Pons (tissue), 1 donor: Measurements from ENCODE around the gene FIG4.
"Not testable (repeated sequence)": the region's sequence is repeated elsewhere in the genome, so short reads cannot be mapped to it uniquely, and the experiment has no call there.

Experiments
- DNase-seq: peaks from one replicate; pipeline ENCODE4 v3.0.0-alpha.2; 2016; ENCODE audit warnings: low spot score

FIG4 gene

GRCh38 chr6:109795994-109796555 is 105.0 kb downstream of the FIG4 start:
- DNase-seq: no peak

GRCh38 chr6:109799129-109799528 is 108.0 kb downstream of the FIG4 start:
- no peak for DNase-seq

GRCh38 chr6:109799664-109800063 is 108.6 kb downstream of the FIG4 start:
- no peak for DNase-seq

- no peak for DNase-seq
Measured at GRCh38 chr6:109800771-109801170, 109.7 kb downstream of the FIG4 start.

- no peak for DNase-seq
Measured at GRCh38 chr6:109801794-109802193, 110.7 kb downstream of the FIG4 start.

GRCh38 chr6:109804020-109804419 is 112.9 kb downstream of the FIG4 start:
- DNase-seq: no peak

- DNase-seq: peak; percentile 15
Measured at GRCh38 chr6:109807881-109808280, 116.8 kb downstream of the FIG4 start.

- no peak for DNase-seq
Measured at GRCh38 chr6:109808837-109809236, 117.7 kb downstream of the FIG4 start.

- DNase-seq: no peak
Measured at GRCh38 chr6:109815054-109815453, 124.0 kb downstream of the FIG4 start.

- DNase-seq: no peak
Measured at GRCh38 chr6:109816452-109817374, 125.6 kb downstream of the FIG4 start.

- DNase-seq: no peak
Measured at GRCh38 chr6:109820706-109821350, 129.7 kb downstream of the FIG4 start.

- no peak for DNase-seq
Measured at GRCh38 chr6:109821428-109821827, 130.3 kb downstream of the FIG4 start.

GRCh38 chr6:109824105-109824504 is 133.0 kb downstream of the FIG4 start:
- no peak for DNase-seq

GRCh38 chr6:109826551-109826950 is 135.5 kb downstream of the FIG4 start:
- DNase-seq: no peak

- DNase-seq: not testable (repeated sequence)
Measured at GRCh38 chr6:109831352-109831751, 140.3 kb downstream of the FIG4 start.

- DNase-seq: no peak
Measured at GRCh38 chr6:109834131-109834530, 143.0 kb downstream of the FIG4 start.

GRCh38 chr6:109834595-109835437 is 143.7 kb downstream of the FIG4 start:
- no peak for DNase-seq

GRCh38 chr6:109840034-109840433 is 148.9 kb downstream of the FIG4 start:
- DNase-seq: no peak

- no peak for DNase-seq
Measured at GRCh38 chr6:109840796-109841195, 149.7 kb downstream of the FIG4 start.

GRCh38 chr6:109841869-109842268 is 150.8 kb downstream of the FIG4 start:
- no peak for DNase-seq

GRCh38 chr6:109852713-109853112 is 161.6 kb downstream of the FIG4 start:
- DNase-seq: no peak

- no peak for DNase-seq
Measured at GRCh38 chr6:109853426-109853825, 162.3 kb downstream of the FIG4 start.
